ENCODE measurements around the gene ELMO1.

The ELMO1 gene

DNA sequence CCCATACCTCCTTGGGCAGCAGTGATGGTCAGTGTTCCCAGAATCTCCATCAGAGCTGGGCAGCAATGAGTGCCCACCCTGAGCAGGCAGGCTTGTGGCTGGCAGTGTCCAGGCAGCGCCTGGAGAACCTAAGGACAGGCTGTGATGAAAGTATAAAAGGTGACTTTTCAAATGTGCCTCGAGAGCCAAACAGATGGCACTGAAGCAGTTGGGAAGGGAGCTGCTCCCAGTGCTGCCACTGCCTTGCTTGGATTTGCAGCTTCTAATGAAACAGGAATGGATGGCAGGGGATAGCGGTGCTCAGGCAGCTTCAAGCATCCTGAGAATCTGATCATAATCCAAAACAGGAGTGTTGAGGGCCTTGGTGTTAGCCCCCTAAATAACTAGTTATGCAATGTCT is 544.6 kb downstream of the ELMO1 start:
- H3K4me1 ChIP-seq = no peaks in the 10 kb centered on the region

GRCh38 chr7:36900988-36901710 is 547.5 kb downstream of the ELMO1 start:
- Histone ChIP-seq H3K27me3 (ENCODE audit: control insufficient read depth, insufficient read depth, low read length) (no peaks in the 10 kb centered on the region), H3K9ac (no peak overlapping the region), H3K4me3 (ENCODE audit: low read depth, low read length) (no peak overlapping the region), H3K36me3 (ENCODE audit: control insufficient read depth, insufficient read depth, low read length) (no peaks in the 10 kb centered on the region), H2AFZ (no peak overlapping the region), H3K9me3 (ENCODE audit: control insufficient read depth, low read length) (no peaks in the 10 kb centered on the region), H3K4me2 (ENCODE audit: low read length) (no peak overlapping the region), H3K4me1 (no peaks in the 10 kb centered on the region), H3K27ac (no peak overlapping the region), H3K79me2 (no peaks in the 10 kb centered on the region)
- TF ChIP-seq, protein P1, sequence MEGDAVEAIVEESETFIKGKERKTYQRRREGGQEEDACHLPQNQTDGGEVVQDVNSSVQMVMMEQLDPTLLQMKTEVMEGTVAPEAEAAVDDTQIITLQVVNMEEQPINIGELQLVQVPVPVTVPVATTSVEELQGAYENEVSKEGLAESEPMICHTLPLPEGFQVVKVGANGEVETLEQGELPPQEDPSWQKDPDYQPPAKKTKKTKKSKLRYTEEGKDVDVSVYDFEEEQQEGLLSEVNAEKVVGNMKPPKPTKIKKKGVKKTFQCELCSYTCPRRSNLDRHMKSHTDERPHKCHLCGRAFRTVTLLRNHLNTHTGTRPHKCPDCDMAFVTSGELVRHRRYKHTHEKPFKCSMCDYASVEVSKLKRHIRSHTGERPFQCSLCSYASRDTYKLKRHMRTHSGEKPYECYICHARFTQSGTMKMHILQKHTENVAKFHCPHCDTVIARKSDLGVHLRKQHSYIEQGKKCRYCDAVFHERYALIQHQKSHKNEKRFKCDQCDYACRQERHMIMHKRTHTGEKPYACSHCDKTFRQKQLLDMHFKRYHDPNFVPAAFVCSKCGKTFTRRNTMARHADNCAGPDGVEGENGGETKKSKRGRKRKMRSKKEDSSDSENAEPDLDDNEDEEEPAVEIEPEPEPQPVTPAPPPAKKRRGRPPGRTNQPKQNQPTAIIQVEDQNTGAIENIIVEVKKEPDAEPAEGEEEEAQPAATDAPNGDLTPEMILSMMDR (IDR thresholded peaks at IDR 0.05) = no peak

More for the DNA sequence above, 544.6 kb downstream of the ELMO1 start:
- H3K4me3 ChIP-seq (ENCODE audit: low read depth, low read length) = no peak overlapping the region
- H3K4me2 ChIP-seq (ENCODE audit: low read length) = no peak overlapping the region
- no peaks in the 10 kb centered on the region for H3K9me3 ChIP-seq (ENCODE audit: control insufficient read depth, low read length)
- TF ChIP-seq, protein P1 (IDR thresholded peaks at IDR 0.05) = no peak
- no peak overlapping the region for H3K27ac ChIP-seq
- no peaks in the 10 kb centered on the region for H3K79me2 ChIP-seq
- H3K9ac ChIP-seq = no peak overlapping the region
- no peaks in the 10 kb centered on the region for H3K27me3 ChIP-seq (ENCODE audit: control insufficient read depth, insufficient read depth, low read length)
- H3K36me3 ChIP-seq (ENCODE audit: control insufficient read depth, insufficient read depth, low read length) = no peaks in the 10 kb centered on the region
- no peak overlapping the region for H2AFZ ChIP-seq

GRCh38 chr7:36898186-36898585 is 550.5 kb downstream of the ELMO1 start:
- Histone ChIP-seq H3K4me3 (ENCODE audit: low read depth, low read length) (no peak overlapping the region), H3K9ac (no peak overlapping the region), H2AFZ (no peak overlapping the region), H3K4me1 (no peaks in the 10 kb centered on the region), H3K79me2 (no peaks in the 10 kb centered on the region), H3K4me2 (ENCODE audit: low read length) (no peak overlapping the region), H3K27me3 (ENCODE audit: control insufficient read depth, insufficient read depth, low read length) (no peaks in the 10 kb centered on the region), H3K9me3 (ENCODE audit: control insufficient read depth, low read length) (no peaks in the 10 kb centered on the region), H3K36me3 (ENCODE audit: control insufficient read depth, insufficient read depth, low read length) (no peaks in the 10 kb centered on the region), H3K27ac (no peak overlapping the region)
- TF ChIP-seq, protein P1 (IDR thresholded peaks at IDR 0.05) = no peak

GRCh38 chr7:36896956-36897590 is 551.6 kb downstream of the ELMO1 start:
- H3K27ac ChIP-seq = no peak overlapping the region
- no peak overlapping the region for H3K4me3 ChIP-seq (ENCODE audit: low read depth, low read length)
- H3K79me2 ChIP-seq = no peaks in the 10 kb centered on the region
- H3K4me1 ChIP-seq = no peaks in the 10 kb centered on the region
- H3K4me2 ChIP-seq (ENCODE audit: low read length) = no peak overlapping the region
- TF ChIP-seq, protein P1 (IDR thresholded peaks at IDR 0.05) = no peak
- no peaks in the 10 kb centered on the region for H3K9me3 ChIP-seq (ENCODE audit: control insufficient read depth, low read length)
- H3K27me3 ChIP-seq (ENCODE audit: control insufficient read depth, insufficient read depth, low read length) = no peaks in the 10 kb centered on the region
- no peak overlapping the region for H3K9ac ChIP-seq
- H2AFZ ChIP-seq = no peak overlapping the region
- no peaks in the 10 kb centered on the region for H3K36me3 ChIP-seq (ENCODE audit: control insufficient read depth, insufficient read depth, low read length)
